ENCODE data around the gene C22orf15.

DNA sequence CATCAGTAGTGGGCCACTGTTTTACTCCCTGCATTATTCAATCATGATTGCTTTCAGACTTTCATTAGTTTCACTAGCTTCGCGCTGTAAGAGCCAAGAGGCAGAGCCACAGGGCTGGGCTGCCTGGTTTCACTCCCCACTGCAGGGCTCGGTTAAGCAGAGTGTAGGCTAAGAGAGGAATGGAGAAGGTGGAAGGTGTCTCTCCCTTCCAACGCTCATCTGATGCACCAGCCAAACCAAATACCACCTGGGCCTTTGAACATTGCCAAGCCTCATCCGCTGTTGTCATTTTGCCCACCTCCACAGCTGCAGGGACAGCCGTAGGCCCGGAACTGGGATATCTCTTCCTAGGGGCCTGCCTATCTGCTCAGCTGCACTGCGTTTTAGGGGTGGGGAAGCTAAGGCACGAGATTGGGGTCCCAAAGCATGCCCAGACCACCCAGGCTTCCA, 23.5 kb downstream of the C22orf15 start:
- TF ChIP-seq, protein P1, sequence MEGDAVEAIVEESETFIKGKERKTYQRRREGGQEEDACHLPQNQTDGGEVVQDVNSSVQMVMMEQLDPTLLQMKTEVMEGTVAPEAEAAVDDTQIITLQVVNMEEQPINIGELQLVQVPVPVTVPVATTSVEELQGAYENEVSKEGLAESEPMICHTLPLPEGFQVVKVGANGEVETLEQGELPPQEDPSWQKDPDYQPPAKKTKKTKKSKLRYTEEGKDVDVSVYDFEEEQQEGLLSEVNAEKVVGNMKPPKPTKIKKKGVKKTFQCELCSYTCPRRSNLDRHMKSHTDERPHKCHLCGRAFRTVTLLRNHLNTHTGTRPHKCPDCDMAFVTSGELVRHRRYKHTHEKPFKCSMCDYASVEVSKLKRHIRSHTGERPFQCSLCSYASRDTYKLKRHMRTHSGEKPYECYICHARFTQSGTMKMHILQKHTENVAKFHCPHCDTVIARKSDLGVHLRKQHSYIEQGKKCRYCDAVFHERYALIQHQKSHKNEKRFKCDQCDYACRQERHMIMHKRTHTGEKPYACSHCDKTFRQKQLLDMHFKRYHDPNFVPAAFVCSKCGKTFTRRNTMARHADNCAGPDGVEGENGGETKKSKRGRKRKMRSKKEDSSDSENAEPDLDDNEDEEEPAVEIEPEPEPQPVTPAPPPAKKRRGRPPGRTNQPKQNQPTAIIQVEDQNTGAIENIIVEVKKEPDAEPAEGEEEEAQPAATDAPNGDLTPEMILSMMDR (IDR thresholded peaks at IDR 0.05), result peak in 1 of 6 experiments; percentile 7
- no peak for TF ChIP-seq POLR2A (IDR thresholded peaks at IDR 0.05)
